HG03097 (cell line): ENCODE results near the gene PPCDC.
"Not testable (repeated sequence)": the region's sequence is repeated elsewhere in the genome, so short reads cannot be mapped to it uniquely, and the experiment has no call there.

Experiments used
- ATAC-seq: cut with Tn5 transposase; IDR thresholded peaks from one replicate; pipeline ENCODE4 v1.9.1; 2021; ENCODE audit not compliant: unreplicated experiment, low FRiP score

The PPCDC gene

DNA sequence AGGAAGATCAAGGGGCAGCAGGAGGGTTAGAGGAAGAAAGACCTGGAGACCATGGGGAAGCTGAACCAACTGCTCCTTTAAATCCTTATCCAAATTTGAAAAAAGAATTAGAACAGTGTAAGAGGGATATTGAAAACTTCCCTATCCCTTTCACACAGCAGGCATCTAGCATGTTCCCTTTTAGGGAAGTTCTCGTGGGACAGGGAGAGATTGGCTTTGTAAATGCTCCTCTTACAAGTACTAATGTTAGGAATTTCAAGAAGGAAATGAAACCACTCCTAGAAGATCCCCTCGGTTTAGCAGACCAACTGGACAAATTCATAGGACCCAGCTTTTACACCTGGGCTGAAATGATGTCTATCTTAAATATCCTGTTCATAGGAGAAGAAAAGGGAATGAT is 41.5 kb downstream of the PPCDC start:
- no peak for ATAC-seq

DNA sequence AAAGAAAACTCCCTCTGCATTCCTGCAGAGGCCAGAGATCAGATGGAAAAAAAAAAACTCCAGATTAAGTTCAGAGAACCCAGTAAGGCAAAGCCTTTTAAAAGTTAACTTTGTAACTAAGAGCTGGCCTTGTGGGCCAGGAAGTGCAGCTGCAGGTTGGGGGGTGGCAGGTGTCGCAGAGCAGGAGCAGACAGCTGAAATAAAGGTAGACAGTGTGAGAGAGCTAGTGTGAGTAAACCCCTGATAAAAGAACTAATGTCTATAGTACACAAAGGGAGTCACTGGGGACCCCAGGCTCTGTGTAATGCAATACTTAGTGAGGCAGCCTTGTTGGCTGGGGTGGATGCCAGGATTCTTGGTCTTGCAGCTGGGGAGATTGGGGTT is 42.1 kb downstream of the PPCDC start:
- no peak for ATAC-seq

DNA sequence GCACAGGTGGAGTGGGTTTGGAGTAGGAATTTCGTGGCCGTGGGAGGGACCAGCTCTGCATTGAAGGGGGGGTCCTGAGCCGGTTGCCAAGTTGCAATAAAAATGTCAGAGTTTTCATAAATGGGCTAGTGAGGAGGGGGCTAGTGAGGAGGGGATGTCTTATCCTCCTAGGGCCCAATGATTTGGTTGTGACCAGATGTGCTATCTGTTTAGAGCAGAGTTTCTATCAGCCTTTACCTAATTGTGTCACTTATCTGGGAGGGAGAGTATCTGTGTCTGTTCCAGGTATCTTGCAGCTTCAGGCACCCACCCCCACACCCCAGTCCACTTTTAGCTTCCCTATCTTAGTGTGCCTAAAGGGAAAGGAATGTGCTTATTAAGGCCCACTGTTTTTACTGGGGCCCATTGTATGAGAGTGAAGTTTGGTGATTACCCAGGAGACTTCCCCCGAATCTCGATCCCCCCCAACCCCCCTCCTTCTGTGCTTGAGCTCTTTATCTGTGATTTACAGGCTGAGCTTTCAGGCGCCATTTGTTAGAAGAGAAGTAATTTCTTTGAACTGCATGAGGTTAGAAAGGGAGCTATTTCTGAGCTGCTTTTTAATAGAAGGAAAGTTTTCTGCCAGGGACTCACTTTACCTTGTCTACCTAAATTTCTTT is 42.6 kb downstream of the PPCDC start:
- no peak for ATAC-seq

DNA sequence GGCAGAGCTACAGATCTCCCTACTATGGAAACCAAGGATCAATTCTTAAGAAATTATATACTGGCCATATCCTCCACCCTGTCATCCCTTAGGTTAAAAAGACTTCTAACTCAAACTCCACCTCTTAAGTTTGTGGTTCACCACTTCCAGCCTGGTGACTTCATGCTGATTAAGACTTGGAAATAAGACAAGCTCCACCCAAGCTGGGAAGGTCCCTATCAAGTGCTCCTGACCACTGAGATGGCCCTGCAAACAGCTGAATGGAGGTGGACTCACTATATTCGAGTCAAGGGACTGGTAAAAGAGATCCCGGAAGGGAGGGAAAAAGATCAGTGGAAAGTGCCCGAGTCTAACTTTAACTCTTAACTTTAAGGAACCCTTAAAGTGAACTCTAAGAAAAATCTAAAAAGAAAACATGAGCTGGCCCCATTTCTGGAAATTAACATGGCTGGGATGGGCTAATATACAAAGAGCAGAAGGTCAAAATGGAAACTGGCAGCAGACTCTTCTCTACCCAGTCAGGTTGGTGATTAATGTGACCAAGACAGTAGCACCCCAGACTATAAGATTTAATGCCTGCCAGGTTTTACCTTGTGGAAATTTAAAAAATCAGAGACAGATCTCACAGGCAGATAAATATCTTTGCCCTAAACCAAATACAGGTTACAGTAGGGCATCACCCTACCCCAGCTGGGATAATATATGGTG is 43.9 kb downstream of the PPCDC start:
- no peak for ATAC-seq

DNA sequence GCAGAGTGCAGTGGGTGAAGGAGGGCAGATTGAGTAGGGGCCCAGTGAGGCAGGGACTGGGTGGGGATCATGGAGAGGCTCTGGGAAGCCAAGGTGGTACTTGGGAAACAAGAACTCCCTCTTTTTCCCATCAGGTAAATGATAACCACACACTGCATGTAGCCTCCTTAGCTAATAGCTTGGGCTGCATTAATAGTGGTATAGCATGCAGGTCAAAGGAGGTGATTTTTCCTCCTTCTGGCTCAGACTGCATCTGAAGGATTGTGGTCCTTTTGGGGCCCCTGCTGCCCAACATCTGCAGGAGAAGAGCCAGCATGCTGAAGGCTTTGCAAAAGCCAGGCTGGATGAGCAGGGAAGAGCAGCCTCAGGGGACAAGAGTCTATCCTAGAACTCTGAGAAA is 45.4 kb downstream of the PPCDC start:
- ATAC-seq: no peak

DNA sequence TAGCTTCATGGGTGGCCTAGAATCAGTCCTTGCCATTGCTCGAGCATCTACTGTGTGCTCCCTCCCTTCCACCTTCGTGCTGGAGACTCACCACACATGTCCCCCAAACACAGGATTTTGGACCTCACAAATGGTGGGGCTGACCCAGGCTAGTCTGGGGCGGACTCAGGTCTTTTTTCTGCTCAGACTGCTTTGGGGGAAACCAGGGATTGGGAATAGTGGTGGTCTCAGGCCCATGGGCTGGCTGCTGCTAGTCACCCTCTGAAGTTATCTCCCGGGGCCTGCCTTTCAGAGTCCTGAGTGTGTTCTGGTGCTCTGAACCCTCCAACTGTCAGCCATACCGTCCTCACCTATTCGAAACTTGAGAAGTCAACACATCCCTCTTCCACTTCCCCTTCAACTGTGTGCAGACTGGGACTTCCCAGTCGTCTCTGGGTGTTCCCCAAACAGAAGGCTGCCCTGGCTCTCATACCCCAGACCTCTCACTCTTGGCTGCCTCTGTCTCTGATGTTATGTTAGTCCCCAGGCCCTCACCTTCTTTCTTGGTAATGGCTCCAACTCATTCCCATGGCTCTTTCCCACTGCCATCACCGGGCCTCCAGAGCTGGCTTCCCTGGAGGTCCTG is 46.0 kb downstream of the PPCDC start:
- peak; percentile 64 for ATAC-seq

DNA sequence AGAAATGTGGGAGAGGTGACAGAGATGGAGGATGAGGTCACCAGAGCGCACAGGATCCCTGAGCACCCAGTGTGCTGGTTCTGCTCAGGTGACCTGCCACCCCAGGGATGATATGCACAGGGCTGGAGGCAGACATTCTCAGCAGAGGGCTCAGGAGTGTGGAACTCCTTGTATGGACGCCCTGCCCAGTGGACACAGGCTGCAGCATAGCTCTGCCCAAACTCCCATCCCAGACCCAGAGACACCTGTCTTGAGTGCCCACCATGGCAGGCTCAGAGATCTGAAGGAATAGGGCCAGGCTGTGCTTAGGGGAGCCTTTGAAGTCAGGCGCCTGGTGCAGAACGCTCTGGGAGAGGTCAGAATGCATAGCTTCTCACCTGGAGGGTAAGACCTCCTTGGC is 47.3 kb downstream of the PPCDC start:
- ATAC-seq: no peak

DNA sequence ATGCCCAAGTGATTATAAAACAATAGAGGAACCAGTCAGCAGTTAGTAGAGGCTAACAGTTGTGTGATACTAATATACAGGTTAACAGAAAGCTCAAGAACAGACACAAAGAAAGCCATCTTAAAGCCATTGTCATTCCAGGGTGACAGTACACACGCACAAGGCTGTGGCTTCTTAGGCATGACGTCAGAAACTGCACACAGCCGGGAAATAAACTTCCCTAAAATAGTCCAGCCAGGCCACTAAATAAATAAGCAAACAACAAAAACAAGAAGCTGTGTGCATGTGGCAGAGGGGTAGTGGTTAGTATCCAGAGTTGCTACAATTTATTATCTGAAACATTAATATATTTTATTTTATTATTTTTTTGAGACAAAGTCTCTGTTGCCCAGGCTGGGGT is 49.8 kb downstream of the PPCDC start:
- no peak for ATAC-seq

DNA sequence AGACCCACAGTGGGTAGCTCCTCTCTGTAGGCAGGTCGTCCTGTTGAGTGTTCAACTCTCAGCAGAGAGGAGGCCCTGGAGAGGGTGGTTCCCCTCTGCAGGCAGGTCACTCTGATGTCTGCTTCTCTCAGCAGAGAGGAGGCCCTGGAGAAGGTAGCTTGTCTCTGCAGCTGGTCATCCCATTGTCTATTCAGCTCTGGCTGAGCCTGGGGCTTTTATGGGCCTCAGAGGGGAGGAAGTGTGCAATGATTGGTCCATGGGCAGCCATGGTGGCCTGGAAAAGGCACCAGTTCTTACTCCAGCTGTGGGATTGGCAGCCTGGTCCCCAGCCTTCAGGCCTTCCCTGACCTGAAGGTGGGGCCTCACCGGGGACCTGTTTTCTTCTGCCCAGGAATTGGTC is 52.9 kb downstream of the PPCDC start:
- no peak for ATAC-seq

DNA sequence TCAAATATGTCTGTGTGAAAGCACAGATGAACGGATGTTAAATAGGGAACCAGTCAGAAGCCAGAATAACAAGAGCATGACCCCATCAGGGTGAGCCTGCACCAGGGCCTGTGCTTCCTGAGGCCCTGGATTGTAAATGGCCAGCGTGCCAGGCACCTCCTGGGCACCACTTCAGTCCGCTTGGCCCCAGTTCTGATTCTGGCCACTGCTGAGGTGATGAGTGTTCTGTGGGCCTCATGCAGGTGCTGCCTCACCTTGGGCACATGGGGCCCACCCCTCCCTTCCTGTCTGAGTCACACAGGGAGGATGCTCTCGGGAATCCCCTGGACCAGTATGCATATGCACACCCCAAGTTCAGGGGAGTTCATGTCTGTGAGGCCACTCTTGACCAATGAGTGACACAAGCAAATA is 54.2 kb downstream of the PPCDC start:
- not testable (repeated sequence) for ATAC-seq

DNA sequence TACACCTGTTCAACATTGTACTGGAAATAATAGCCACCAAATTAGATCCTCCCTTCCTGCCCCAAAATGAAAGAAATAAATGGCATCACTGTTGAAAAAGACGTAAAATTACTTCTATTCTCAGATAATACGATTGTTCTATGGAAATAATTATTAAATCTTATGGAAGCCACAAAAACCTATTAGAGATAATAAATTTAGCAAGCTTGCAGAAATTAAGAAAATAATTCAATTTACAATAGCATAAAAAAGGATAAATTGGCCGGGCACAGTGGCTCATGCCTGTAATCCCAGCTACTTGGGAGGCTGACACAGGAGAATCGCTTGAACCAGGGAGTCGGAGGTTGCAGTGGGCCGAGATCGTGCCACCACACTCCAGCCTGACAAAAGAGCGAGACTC is 57.8 kb downstream of the PPCDC start:
- no peak for ATAC-seq

DNA sequence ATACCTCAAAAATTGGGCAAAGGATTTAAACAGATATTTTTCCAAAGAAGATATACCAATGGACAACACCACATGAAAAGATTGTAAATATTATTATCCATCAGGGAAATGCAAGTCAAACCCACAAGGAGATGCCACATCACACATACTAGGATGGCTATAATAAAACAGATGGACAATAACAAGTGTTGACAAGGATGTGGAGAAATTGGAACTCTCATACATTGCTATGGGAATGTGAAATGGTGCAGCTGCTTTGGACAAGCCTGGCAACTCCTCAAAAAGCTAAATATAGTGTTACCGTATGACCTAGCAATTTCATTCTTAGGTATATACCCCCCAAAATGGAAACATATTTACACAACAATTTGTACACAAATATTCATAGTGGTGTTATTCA is 59.3 kb downstream of the PPCDC start:
- ATAC-seq: no peak

DNA sequence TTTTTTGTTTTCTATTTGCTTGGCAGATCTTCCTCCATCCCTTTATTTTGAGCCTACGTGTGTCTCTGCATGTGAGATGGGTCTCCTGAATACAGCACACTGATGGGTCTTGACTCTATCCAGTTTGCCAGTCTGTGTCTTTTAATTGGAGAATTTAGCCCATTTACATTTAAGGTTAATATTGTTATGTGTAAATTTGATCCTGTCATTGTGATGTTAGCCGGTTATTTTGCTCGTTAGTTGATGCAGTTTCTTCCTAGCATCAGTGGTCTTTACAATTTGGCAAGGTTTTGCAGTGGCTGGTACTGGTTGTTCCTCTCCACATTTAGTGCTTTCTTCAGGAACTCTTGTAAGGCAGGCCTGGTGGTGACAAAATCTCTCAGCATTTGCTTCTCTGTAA is 62.3 kb downstream of the PPCDC start:
- not testable (repeated sequence) for ATAC-seq

DNA sequence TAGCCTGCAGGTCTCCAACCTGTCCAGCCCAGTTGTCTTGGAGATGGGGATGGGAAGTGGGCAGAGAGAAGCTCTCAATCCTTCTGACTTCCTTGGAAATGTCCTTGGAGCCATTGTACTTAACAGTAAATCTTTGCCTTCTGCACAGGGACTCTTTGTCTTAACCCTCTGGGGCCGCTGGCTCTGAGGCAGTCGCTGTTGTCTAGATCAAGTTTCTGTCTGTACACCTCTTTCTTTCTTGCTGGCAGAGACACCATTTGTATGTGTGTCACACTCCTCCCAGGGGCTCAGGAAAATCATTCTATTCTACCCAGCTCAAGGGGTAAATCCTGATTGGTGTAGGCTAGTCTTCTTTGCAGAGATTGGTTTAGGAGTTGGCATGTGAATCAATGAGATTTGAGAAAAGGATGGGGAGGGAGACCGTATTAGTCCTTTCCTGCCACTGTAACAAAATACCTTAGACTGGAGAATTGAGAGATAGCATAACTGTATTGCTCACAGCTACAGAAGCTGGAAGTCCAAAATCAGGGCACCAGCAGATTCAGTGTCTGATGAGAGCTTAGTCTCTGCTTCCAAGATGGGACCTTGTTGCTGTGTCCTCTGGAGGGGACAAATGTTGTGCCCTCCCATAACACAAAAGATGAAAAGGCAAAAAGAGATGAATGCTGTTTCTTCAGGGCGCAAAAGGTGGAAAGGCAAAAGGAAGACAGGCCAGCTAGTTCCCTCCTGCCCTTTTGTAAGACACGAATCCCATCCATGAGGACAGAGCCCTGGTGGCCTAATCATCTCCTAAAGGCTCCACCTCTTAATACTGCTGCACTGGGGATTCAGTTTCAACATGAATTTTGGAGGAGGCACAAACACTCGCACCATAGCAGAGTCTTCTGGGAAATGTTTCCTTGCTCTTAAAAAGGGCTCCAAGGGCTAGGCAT is 66.3 kb downstream of the PPCDC start:
- ATAC-seq: no peak

DNA sequence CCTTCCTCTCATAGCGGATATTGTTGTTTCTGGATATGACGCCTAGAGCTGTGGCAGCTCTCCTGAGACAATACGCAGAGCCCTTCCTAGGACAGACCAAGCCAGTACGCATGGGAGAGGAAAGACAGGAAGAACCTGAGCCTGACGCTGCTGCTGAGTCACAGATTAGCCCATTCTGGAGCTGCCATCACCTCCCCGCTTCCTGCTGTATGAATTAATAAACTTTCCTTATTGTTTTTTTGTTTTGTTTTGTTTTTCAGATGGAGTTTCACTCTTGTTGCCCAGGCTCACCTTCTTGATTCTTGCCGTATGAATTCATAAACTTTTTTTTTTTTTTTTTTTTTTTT is 67.0 kb downstream of the PPCDC start:
- ATAC-seq: no peak

DNA sequence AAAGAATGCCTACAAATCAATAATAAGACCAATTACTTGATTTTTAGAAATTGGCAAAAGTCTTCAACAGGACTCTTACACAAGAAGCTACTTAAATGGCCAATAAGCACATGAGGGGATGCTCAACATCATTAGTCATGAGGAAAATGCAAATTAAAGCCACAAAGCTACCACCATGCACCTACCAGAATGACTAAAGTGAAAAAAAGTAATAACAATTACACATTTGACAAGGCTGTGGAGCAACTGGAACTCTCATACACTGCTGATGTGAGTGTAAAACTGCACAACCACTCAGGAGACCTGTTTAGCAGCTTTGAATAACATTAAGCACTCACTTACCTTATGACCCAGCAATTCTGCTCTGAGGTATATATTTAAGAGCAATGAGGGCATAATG is 68.4 kb downstream of the PPCDC start:
- ATAC-seq: no peak

DNA sequence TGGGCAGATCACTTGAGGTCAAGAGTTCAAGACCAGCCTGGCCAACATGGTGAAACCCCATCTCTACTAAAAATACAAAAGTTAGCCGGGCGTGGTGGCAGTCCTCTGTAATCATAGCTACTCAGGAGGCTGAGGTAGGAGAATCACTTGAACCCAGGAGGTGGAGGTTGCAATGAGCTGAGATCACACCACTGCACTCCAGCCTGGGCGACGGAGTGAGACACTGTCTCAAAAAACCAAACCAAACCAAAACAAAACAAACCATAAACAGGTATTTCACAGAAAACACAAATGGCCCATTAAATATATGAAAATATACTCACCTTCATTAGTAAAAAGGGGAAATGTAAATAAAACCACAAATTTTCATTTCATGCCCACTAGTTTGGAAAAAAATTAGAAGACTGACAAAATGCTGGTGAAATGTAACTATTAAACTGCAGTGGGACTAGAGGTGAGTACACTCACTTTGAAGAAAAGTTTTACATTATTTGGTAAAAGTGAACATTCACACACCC is 71.6 kb downstream of the PPCDC start:
- peak; percentile 44 for ATAC-seq

DNA sequence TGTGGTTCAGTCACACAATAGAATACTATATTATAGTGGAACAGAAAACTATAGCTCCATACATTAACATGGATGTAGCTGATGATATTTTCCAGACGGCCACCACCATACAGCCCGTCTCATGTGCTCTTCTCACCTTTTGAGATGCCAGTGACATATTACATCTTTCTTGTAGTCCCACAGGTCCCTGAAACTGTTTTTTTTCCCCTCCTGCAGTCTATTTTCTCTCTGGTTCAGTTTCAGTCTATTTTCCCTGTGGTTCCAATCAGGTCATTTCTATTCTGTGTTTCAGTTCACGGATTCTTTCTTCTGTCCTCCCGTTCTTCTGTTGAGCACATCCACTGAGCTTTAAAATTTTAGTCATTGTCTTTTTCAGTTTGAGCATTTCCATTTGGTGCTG is 72.2 kb downstream of the PPCDC start:
- peak; percentile 38 for ATAC-seq

DNA sequence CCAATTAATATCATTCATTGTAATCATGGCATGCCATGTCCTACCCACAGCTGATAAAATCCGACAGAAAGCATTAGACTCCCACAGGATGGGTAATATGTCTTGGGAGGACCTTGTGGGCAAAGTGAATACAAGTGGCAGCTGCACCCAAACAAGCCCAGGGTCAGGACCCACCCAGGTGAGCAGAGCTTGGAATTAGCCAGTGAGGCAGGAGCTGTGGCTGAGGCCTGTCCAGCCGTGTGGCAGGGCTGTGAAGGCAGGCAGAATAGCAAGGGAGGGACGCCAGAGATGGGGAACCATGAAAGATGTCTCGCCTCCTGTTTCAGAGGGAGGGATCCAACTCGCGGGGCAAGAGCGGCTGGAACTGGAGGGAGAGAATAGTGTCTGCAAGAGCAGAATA is 74.5 kb downstream of the PPCDC start:
- ATAC-seq: no peak

DNA sequence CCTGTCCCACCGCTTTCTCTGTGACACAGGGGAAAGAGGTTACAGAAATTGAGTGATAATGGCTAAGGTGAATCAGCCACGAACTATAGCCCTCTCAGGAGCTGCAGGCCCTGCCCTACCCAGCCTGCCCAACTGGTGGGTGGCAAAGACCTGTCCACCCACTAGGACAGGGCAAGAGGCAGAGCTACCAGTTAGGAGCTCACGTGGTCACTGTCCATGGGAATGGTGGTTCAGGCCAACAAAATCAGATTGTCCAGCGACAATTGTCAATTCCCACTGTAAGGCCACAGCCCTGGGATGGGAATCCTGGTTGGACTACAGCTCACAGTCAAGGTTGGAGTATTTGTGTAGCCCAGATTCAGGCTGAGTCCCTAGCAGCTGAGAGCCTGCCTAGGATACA is 75.0 kb downstream of the PPCDC start:
- ATAC-seq: no peak
